ENCODE data around the gene TMEM92.
"Not testable (repeated sequence)": the region's sequence is repeated elsewhere in the genome, so short reads cannot be mapped to it uniquely, and the experiment has no call there.

Gene TMEM92

DNA sequence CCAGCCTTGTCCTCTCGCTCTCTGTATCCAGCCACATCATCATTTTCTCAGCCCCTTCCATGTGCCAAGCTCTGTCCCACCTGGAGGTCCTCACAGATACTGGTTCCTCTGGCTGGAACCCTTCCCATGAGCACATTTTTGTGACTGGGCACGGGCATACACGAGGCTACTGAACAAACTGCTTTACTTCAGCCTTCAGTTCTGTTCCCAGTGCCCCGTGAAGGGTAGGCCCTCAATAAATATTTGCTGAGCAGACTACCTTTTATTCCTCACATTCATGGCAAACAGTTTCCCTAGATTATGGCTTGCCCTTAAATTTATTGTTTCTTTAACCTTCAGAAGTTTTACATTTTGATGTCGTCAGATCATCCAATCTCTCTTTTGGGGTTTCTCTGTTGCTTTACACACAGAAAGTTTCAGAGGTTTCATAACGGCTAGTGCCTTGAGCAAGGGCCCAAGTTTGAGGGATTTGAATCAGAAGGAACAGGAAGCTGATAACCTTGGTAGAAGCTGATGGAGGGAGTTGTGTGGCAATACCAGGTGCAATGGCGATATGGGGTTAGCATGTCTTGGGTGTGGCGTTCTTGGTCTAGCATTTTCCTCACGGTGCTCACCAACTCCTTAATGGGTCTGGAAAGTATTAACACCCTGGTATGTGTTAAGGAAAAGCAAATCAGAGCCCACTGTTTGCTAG, 27.8 kb downstream of the TMEM92 start:
- no peak for DNase-seq (ENCODE audit: low spot score)

DNA sequence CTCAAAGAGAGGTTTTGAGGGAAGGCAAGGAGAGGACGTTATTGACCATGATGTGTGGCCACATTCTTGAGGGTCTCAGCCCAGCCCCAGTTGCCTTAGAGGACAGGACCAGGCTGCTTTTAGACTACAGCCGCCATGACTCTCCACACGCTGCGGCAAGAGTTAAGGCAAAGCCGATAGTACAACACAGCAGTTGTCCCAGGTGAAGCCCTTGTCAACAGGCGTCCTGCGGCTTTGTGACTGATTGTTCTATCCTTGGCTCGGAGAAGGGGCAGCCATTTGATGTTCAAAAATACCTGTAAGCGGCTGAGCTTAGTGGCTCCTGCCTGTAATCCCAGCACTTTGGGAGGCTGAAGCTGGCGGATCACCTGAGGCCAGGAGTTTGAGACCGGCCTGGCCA, 28.8 kb downstream of the TMEM92 start:
- DNase-seq (ENCODE audit: low spot score): no peak

DNA sequence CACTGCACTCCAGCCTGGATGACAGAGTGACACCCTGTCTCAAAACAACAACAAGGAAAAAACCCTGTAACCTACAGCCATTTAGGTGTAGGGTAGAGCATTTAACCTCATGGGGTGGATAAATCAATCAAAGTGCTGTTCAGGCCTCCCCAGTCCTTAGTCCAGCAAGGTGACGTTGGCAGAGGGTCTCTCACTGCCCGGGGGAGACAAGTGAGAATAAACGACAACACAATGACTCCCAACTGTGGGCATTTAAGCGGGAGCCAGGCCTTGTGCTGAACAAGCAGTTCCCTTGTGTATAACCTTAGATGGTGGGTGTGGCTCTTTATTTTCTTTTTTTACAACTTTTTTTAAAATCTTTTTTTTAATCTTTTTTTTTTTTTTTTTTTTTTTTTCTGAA, 29.3 kb downstream of the TMEM92 start:
- no peak for DNase-seq (ENCODE audit: low spot score)

DNA sequence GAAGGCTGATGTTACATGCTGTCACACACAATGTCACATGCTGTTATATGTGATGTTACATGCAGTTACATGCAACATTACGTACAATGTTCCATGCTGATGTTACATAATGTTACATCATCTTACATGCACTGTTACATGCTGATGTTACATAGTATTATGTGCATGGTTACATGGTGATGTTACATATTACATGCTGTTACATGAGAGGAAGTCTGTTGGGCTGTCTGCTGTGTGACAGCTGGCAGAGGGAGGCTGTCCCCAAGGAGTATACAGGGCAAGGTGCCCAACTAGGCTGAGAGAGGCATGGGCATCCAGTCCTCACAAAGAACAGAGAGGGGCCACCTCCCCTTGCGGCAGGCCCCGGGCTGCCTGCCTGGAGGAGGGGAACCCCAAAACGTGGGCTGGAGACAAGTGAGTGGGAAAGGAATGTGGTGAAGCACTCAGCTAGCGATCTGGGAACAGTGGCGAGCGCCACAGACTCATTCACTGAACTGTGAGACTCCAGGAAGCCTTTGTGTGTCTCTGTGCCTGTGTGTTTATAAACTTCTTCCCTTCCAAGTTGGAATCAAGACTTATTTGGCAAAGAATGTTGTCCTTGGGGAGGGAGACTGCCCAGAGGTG, 30.6 kb downstream of the TMEM92 start:
- no peak for DNase-seq (ENCODE audit: low spot score)

DNA sequence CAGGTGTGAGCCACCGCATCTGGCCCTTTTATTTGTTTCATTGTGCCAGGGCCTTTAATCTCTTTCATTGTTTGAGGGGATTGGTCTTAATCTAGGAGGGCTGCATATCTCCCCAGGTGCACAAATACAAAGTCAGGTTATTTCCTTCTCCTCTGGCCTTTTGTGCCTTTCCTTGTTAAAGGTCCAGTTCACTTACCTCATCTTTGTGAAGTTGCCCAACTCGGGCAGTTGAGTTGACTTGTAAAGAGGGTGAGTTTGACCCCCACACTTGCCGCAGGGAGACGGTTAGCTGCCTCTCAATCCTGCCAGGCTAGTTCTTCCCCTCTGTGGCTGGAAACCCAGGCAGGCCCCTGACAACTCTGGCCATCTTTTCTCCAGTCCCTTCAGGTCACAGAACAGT, 33.4 kb downstream of the TMEM92 start:
- no peak for DNase-seq (ENCODE audit: low spot score)

DNA sequence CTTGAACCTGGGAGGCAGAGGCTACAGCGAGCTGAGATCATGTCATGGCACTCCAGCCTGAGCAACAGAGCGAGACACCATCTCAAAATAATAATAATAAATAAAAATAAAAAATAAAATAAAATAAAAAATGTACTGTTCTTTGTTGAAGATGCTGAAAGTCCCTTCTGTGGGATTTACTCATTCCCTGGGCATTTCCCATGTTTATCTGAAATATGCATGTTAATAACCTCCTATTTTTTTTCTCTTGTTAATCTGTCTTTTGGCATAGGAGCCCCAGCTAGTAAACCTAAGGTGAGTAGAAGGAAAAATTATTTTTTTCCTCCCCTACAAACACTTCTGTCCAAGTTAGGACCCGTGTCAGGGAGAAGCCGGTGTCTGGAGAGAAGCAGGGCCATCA, 34.4 kb downstream of the TMEM92 start:
- DNase-seq (ENCODE audit: low spot score): no peak

DNA sequence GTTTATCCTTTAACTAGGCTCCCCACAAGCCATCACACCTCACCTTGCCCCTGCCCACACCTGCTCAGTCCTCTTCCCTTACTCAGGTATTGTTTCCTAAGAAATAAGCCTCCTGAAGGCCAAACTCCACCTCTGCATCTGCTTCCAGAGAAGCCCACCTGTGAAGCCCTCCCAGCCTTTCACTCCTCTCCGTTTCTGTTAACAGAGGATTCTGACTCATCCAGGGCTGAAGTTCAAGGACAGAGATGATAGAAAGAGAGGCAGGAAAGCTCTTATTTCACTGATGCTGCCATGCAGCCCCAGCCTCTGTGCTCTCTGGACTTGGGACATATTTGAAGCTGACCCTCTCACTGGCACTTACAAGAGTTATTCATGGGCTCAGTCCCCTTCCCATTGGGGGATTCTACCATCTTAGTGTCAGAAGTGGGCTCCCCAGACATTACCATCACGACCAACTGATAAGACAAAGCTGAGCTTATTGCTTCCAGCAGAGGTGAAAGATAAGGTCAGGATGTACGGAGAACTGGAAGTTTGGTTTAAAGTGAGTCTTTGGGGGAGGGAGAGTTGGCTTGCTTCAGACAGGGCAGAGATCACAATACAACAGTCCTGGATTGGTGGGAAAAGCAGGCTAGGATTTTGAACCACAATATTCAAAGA, 36.3 kb downstream of the TMEM92 start:
- DNase-seq (ENCODE audit: low spot score): no peak

DNA sequence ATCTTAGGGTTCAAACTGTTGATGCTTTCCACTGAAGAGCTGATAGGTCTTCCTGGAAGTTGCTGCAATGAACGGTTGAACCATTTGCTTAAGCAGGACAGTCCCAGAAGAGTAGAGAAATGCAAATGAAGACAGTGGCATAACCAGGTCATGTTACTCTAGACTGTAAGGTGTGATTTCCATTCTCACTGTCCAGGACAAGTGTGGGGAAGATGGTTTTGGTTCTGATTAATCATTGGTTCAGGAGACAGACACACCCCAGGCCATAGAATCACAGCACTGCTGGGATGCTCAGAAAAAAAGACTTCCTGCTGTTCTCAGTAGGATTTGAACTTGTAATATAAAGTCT, 36.8 kb downstream of the TMEM92 start:
- DNase-seq (ENCODE audit: low spot score): no peak

DNA sequence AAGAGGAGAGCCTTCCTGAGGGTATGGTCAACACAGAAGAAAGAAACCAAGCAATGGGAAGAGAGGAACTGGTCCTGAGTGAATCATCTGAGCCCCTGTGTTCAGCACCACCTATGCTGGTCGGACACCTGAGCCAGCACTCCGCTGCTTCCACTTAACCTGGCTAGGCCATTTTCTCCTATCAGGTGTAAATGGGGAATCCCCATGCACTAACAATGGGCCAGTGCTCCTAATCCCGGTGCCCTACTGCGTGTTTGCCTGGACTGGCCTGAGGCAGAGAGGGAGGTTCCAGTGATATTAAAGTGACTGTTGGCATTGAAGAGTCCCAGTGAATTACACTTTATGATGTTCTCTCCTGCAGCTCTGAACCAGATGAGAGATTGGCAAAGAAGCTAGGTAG, 37.2 kb downstream of the TMEM92 start:
- no peak for DNase-seq (ENCODE audit: low spot score)

DNA sequence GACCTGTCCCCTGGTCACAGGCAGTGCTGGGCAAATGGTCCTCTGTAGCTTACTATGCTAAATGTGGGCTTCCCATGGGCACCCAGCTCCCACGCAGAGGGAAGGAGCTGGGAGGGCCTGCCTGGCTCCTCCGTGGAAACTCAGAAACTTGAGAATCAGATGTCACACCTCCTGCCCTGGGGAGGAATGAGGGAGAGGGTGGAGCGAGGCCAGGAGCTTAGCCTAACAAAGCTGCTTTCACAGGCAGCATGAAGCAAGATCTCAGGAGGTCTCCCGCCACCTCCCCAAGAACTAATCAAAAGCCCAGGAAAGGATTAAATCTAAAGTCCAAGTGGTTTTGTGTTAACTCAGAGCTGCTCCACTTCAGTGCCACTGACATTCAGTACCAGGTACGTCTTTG, 38.0 kb downstream of the TMEM92 start:
- DNase-seq (ENCODE audit: low spot score): no peak

DNA sequence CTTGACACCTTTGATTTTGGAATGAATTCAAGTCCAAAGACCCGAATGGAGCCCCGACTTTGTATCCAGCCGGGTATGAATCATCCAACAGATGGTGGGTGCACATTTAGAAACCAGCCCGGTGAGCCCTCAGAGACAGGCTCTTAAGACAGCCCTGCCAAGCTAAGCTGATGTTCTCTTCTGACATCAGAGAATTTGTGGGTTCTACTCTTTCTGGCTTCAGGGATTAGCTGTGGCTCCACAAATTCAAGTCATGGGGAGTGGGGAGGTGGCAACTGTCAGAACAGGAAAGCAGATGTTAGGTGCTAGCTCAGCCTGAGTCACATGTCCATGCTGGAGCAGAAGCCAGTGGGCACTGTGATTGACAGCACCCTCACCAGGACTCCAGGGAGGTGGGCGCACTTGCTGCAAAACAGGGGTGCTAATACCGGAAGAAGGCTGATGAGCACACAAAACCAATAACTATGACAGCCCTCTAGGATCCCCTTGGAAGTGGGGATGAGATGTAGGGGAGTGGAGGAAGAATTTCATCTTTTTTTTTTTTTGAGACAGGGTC, 40.3 kb downstream of the TMEM92 start:
- DNase-seq (ENCODE audit: low spot score): no peak

DNA sequence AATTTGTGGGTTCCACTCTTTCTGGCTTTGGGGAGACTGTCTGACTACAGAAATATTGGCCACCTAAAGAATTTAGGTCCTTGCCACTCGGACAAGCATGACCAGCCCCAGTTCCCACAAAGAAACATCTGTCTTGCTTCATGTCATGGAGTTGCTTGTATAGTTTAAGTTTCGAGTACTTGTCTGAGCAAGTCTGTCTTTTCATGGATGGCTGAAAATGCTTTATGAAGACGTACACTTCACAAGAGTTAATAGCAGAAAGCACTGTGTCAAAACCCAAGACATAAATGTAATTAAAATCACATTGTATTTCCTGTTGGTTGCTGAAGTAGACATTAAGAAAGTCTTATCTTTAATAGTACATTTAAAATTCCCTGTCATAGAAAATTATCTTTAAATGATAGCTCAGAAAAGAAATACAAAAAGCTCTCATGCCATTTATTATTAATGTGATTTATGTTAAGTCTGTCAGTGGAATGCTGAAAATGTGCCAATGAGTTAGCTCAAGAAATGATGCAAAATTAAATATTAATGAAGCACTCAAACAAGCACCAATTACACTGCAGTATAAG, 41.8 kb downstream of the TMEM92 start:
- no peak for DNase-seq (ENCODE audit: low spot score)

DNA sequence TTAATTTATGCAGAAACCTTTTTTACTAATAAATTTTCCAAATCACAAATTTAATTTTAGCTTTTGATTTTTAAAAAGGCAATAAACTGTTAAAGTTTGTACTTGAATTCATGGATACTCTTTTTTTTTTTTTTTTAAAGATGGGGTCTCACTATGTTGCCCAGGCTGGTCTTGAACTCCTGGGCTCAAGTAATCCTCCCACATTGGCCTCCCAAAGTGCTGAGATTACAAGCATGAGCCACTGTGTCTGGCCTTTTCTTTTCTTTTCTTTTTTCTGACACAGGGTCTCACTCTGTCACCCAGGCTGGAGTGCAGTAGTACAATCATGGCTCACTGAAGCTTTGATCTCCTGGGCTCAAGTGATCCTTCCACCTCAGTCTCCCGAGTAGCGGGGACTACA, 42.4 kb downstream of the TMEM92 start:
- not testable (repeated sequence) for DNase-seq (ENCODE audit: low spot score)

DNA sequence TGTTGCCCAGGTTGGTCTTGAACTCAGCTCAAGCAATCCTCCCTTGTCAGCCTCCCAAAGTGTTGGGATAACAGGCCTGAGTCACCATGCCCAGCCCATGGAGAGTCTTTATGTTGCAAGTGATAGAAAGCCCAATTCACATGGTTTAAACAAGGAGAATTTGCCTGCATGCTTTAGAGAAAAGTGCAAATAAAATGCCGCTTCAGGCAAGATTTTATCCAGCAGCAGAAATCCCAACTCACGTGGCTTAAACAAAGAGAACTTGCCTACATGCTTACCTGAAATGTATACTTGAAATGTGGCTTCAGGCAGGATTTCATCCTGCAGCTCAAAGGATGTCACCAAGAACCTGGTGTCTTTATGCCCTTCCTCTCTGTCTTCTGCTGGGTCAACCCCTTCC, 42.9 kb downstream of the TMEM92 start:
- no peak for DNase-seq (ENCODE audit: low spot score)

DNA sequence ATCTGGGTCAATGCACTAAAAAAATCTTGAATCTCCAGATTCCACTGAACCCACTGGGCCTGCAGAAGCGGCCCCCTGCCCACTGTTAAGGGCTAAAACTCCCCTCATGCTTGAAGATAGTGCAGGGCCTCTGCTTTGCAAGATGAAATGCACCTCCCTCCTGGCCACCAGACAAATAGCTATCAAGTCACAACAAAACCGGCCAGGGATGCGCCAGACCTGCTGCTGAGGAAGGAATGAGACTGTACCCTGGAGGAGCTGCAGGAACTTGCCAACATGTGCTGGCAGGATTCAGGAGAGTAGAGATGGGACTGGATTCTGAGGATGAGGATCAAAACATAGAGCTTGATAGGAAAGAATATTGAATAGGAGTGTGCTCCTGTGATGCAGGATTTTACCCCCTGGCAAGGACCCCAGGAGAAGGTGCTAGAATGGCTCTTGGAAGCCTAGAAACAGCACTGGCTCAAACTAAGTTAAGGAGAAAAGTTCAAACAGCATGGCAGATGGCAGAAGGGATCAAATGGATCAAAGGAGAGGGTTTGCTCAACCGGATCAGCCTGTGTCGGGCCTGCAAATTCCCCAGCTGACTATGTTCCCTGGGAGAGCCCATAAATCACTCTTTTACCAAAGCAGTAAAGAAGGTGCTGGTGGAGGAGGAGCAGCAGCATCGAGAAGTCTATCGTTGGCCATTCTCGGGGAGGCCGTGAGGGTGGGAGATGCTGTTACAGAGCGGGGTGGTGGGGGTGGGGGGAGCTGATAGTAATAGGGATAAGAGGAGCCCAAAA, 44.4 kb downstream of the TMEM92 start:
- DNase-seq (ENCODE audit: low spot score): peak; percentile 28

DNA sequence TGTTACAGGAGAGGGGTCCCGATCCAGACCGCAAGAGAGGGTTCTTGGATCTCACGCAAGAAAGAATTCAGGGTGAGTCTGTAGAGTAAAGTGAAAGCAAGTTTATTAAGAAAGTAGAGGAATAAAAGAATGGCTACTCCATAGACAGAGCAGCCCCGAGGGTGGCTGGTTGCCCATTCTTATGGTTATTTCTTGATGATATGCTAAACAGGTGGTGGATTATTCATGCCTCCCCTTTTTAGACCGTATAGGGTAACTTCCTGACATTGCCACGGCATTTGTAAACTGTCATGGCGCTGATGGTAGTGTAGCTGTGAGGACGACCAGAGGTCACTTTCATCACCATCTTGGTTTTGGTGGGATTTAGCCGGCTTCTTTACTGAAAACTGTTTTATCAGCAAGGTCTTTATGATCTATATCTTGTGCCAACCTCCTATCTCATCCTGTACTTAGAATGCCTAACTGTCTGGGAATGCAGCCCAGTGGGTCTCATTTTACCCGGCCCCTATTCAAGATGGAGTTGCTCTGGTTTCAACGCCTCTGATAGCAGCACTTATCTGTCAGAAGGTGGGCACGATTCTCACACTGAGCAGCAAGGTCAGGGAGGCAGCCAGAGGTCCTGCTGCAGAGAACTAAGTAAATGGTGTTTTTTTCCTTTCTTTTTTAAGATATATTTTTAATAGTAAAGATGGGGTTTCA, 45.2 kb downstream of the TMEM92 start:
- no peak for DNase-seq (ENCODE audit: low spot score)

DNA sequence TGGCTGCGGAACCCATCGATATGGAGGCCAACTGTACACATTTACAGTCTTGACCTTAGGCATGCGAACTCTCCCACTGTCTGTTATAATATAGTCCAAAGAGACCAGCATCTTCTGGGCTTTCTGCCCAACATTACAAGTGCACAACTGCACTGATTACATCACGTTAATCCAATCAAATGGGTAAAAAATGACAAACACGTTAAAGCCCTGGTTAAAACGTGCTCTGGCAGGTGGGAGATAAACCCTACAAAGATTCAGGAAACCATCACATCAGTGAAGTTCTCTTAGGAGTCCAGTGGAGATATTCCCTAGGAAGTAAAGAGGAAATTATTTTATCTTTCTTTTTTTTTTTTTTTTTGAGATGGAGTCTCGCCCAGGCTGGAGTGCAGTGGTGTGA, 48.0 kb downstream of the TMEM92 start:
- no peak for DNase-seq (ENCODE audit: low spot score)

DNA sequence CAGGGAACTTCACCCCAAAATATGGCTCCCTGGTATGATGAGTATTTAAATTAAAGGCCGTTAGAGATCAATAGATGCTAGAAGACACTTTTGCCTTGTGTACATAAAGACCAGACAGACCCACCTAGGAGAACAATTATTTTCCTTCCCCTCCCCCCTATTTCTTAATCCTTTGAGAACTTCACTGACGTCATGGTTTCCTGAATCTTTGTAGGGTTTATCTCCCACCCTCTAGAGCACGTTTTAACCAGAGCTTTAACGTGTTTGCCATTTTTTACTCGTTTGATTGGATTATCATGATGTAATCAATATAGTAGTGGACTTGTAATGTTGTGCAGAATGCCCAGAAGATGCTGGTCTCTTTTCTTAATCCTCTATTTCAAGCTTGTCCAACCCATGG, 48.8 kb downstream of the TMEM92 start:
- DNase-seq (ENCODE audit: low spot score): no peak

DNA sequence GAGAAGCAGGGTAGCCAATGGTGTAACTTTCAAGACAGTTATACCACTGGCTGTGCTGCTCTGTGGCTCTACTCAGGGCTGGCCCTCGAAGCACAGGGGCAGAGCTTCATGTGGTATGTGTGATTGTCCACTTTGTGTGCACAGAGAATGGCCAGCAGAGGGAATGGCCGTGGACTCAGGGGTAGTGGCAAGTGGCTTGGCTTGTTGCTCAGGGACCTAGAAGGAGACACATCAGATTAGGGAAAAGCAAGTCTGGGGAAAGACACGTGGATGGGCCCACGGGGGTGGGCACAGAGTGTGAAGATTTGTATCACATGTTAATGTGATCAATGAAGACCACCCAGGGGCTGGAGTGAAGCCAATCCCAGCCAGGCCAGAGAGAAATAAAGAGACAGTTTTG, 51.6 kb downstream of the TMEM92 start:
- no peak for DNase-seq (ENCODE audit: low spot score)

DNA sequence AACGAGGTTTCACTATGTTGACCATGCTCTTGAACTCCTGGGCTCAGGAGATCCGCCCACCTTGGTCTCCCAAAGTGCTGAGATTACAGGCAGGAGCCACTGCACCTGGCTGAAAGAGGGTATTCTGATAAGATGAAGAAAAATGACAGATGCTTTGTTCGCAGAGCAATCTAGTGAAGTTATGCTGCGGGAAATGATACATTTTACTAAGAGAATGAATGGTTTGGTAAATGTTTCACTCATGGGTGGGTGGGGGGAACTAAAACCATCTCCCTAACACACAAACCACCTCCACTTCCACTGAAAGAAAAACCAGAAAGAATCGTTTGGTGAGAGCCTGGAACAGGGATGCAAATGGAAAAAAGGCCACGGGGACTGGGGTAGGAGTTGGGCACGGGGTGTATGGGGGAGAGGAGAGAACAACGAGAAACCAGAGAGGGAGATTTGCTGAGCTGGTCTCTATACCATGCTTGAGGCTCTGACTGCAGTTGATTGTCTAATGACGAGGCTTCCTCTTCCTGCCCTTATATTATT, 52.6 kb downstream of the TMEM92 start:
- DNase-seq (ENCODE audit: low spot score): no peak

Data from kidney tubule cell (primary cell).